Calu3 (cell line): ENCODE measurements around the gene CTDNEP1. TPM values are rescaled to one million over a fixed set of nuclear protein-coding genes. Genes with fewer than 3 reads are reported as not detected.
A peak's percentile ranks its signal among the peaks of the same experiment; 100 is the strongest.

Experiments used
- BruUV-seq: library from RNA; stranded (reverse); fragments of 400-500 nt; replicated peaks from 2 replicates; lab custom pipeline; 2021; lab: Mats Ljungman, UMichigan
- CTCF ChIA-PET: fragments of 300-600 bp; sonication (Branson Sonifier 250); formaldehyde crosslinking; loops from one replicate; lab custom pipeline; 2022; ENCODE audit warnings: antibody characterized with exemption; lab: Charles Lee
- DNase-seq: peaks from one replicate; pipeline ENCODE4 v3.0.0; 2022
- H3K27ac Mint-ChIP-seq: one replicate; pipeline ENCODE4 v1.8.0; 2022; ENCODE audit warnings: mixed read lengths; ENCODE audit not compliant: unreplicated experiment
- H3K27me3 Mint-ChIP-seq: one replicate; pipeline ENCODE4 v1.8.0; 2022; ENCODE audit warnings: mixed read lengths; ENCODE audit not compliant: unreplicated experiment
- H3K36me3 Mint-ChIP-seq: one replicate; pipeline ENCODE4 v1.8.0; 2022; ENCODE audit warnings: mild to moderate bottlenecking, moderate library complexity, mixed read lengths; ENCODE audit not compliant: insufficient read depth, unreplicated experiment
- H3K4me1 Mint-ChIP-seq: one replicate; pipeline ENCODE4 v1.8.0; 2022; ENCODE audit warnings: mild to moderate bottlenecking, low read depth, mixed read lengths; ENCODE audit not compliant: unreplicated experiment
- H3K4me3 Mint-ChIP-seq: one replicate; pipeline ENCODE4 v1.8.0; 2022; ENCODE audit warnings: mild to moderate bottlenecking, low read depth, moderate library complexity, mixed read lengths; ENCODE audit not compliant: unreplicated experiment
- H3K9me3 Mint-ChIP-seq: one replicate; pipeline ENCODE4 v1.8.0; 2022; ENCODE audit warnings: low read depth, mixed read lengths; ENCODE audit not compliant: unreplicated experiment
- CTCF ChIP-seq: fragments of 200-600 bp; IDR thresholded peaks from one replicate; pipeline ENCODE4 v1.8.0; 2022; ENCODE audit warnings: antibody characterized with exemption; ENCODE audit not compliant: unreplicated experiment
- intact Hi-C: fragments of 100-400 bp; cut with micrococcal nuclease; formaldehyde crosslinking; loops from one replicate; pipeline ENCODE4 v1.10.0; 2022; ENCODE audit not compliant: unreplicated experiment
- total RNA-seq: library from RNA; stranded (reverse); gene quantifications from 2 replicates; pipeline ENCODE4 v1.2.3, GENCODE V29; 2022

Gene CTDNEP1
- total RNA-seq, 1 experiment from 2014 or later, result 85.2 TPM

GRCh38 chr17:7281953-7282751 lies 30.6 kb upstream of the CTDNEP1 start:
- intact Hi-C loops, result loop anchor here (2.0 kb wide), 1 partner anchor 13 kb away; the partner anchor contains the start of gene YBX2
- TF ChIP-seq CTCF, result no peak
- BruUV-seq, result no TSS peak
- H3K36me3 Mint-ChIP-seq, result peaks cover 14% of the 10 kb centered on the region
- H3K4me3 Mint-ChIP-seq, result peak overlapping the region; percentile 75
- DNase-seq, result no peak
- peaks cover 16% of the 10 kb centered on the region for H3K4me1 Mint-ChIP-seq
- H3K27ac Mint-ChIP-seq, result no peak overlapping the region
- peaks cover 27% of the 10 kb centered on the region for H3K27me3 Mint-ChIP-seq
- CTCF ChIA-PET, result no interaction called here
- no peaks in the 10 kb centered on the region for H3K9me3 Mint-ChIP-seq

- no peak within 1 kb of the TSS for H3K27ac Mint-ChIP-seq
- DNase-seq, result peak; percentile 91
- CTCF ChIA-PET, result interaction anchor here (0.6 to 2.9 kb wide), 6 partner anchors 9 to 279 kb away, joined by 3 to 14 read pairs (median 3); partner anchors contain the start of gene PHF23
- intact Hi-C loops, result loop anchor here (2.0 kb wide), 1 partner anchor 13 kb away; the partner anchor contains the start of gene YBX2
- peaks cover 16% of the 10 kb centered on the region for H3K4me1 Mint-ChIP-seq
- H3K4me3 Mint-ChIP-seq, result peak within 1 kb of the TSS; percentile 75
- peaks cover 19% of the 10 kb centered on the region for H3K27me3 Mint-ChIP-seq
- BruUV-seq, result no TSS peak
- H3K9me3 Mint-ChIP-seq, result no peaks in the 10 kb centered on the region
- TF ChIP-seq CTCF, result no peak
- peaks cover 14% of the 10 kb centered on the region for H3K36me3 Mint-ChIP-seq
Observed at GRCh38 chr17:7281074-7281952, 29.8 kb upstream of the CTDNEP1 start, which contains the start of gene SLC2A4. Gene SLC2A4, plus strand, starts transcription at chr17:7281718. Its CDS starts 217 bp downstream, at chr17:7281935.

GRCh38 chr17:7280519-7281073 lies 29.1 kb upstream of the CTDNEP1 start:
- no peak overlapping the region for H3K27ac Mint-ChIP-seq
- BruUV-seq, result no TSS peak
- peaks cover 16% of the 10 kb centered on the region for H3K4me1 Mint-ChIP-seq
- intact Hi-C loops, result loop anchor here (1.0 to 2.0 kb wide), 2 partner anchors 14 to 66 kb away; partner anchors contain the start of gene YBX2
- H3K9me3 Mint-ChIP-seq, result no peaks in the 10 kb centered on the region
- peak; percentile 77 for DNase-seq
- peak; percentile 81 for TF ChIP-seq CTCF
- H3K4me3 Mint-ChIP-seq, result peak overlapping the region; percentile 75
- peaks cover 14% of the 10 kb centered on the region for H3K27me3 Mint-ChIP-seq
- H3K36me3 Mint-ChIP-seq, result peaks cover 14% of the 10 kb centered on the region
- CTCF ChIA-PET, result interaction anchor here (0.5 to 2.9 kb wide), 5 partner anchors 16 to 280 kb away, joined by 3 to 14 read pairs (median 3); no protein-coding TSS in a partner anchor

- H3K9me3 Mint-ChIP-seq, result no peaks in the 10 kb centered on the region
- CTCF ChIA-PET, result interaction anchor here (2.9 kb wide), 1 partner anchor 17 kb away, joined by 14 read pairs; no protein-coding TSS in a partner anchor
- peak overlapping the region; percentile 75 for H3K4me3 Mint-ChIP-seq
- no peak overlapping the region for H3K27ac Mint-ChIP-seq
- peaks cover 16% of the 10 kb centered on the region for H3K4me1 Mint-ChIP-seq
- H3K27me3 Mint-ChIP-seq, result peaks cover 14% of the 10 kb centered on the region
- peaks cover 14% of the 10 kb centered on the region for H3K36me3 Mint-ChIP-seq
- DNase-seq, result no peak
- TF ChIP-seq CTCF, result no peak
- intact Hi-C loops, result no loop called here
- no TSS peak for BruUV-seq
Observed at GRCh38 chr17:7279448-7279847, 27.9 kb upstream of the CTDNEP1 start.
